ENCODE measurements around the gene ADARB2. TPM values are rescaled to one million over a fixed set of nuclear protein-coding genes. Genes with fewer than 3 reads are reported as not detected.
A peak's percentile ranks its signal among the peaks of the same experiment; 100 is the strongest.

Gene ADARB2
- total RNA-seq, 6 donors from 2014 or later: 0.69 to 5.2 (median 1.8) TPM

GRCh38 chr10:1153805-1154351 is 583.4 kb downstream of the ADARB2 start:
- Histone ChIP-seq H3K36me3 (no peaks in the 10 kb centered on the region), H3K27ac (no peak overlapping the region), H3K9me3 (no peaks in the 10 kb centered on the region), H3K27me3 (no peaks in the 10 kb centered on the region), H3K4me3 (no peak overlapping the region), H3K4me1 (no peaks in the 10 kb centered on the region)
- no peak for TF ChIP-seq POLR2A (IDR thresholded peaks at IDR 0.05)
- no peak for TF ChIP-seq EP300 (IDR thresholded peaks at IDR 0.05)
- no peak for TF ChIP-seq POLR2AphosphoS5 (IDR thresholded peaks at IDR 0.05)
- no peak for TF ChIP-seq CTCF (IDR thresholded peaks at IDR 0.05)
- DNase-seq: peak; percentile 9 to 41
- WGBS, 2 donors: 74 to 83% methylated on average over 20 of the region's 20 CpGs
- ATAC-seq (ENCODE audit: low FRiP score in 2 of 2): no peak

- no peak overlapping the region for H3K27ac ChIP-seq
- H3K4me1 ChIP-seq: no peaks in the 10 kb centered on the region
- H3K4me3 ChIP-seq: no peak overlapping the region
- peak in 1 of 2 donors; percentile 10 for DNase-seq
- H3K36me3 ChIP-seq: no peaks in the 10 kb centered on the region
- H3K9me3 ChIP-seq: no peaks in the 10 kb centered on the region
- no peaks in the 10 kb centered on the region for H3K27me3 ChIP-seq
- no peak for ATAC-seq (ENCODE audit: low FRiP score in 2 of 2)
- TF ChIP-seq EP300 (IDR thresholded peaks at IDR 0.05): no peak
- TF ChIP-seq CTCF (IDR thresholded peaks at IDR 0.05): no peak
- no peak for TF ChIP-seq POLR2AphosphoS5 (IDR thresholded peaks at IDR 0.05)
- no peak for TF ChIP-seq POLR2A (IDR thresholded peaks at IDR 0.05)
- WGBS, 2 donors: 85 to 91% methylated on average over 6 of the region's 6 CpGs
These were observed 584.0 kb downstream of the ADARB2 start for GRCh38 chr10:1153251-1153763.

GRCh38 chr10:1152386-1153250 is 584.7 kb downstream of the ADARB2 start:
- H3K36me3 ChIP-seq: no peaks in the 10 kb centered on the region
- H3K4me1 ChIP-seq: no peaks in the 10 kb centered on the region
- ATAC-seq (ENCODE audit: low FRiP score in 2 of 2): no peak
- DNase-seq: peak; percentile 10 to 51
- no peaks in the 10 kb centered on the region for H3K9me3 ChIP-seq
- no peak overlapping the region for H3K4me3 ChIP-seq
- no peaks in the 10 kb centered on the region for H3K27me3 ChIP-seq
- no peak for TF ChIP-seq POLR2A (IDR thresholded peaks at IDR 0.05)
- TF ChIP-seq EP300 (IDR thresholded peaks at IDR 0.05): no peak
- TF ChIP-seq CTCF (IDR thresholded peaks at IDR 0.05): no peak
- no peak for TF ChIP-seq POLR2AphosphoS5 (IDR thresholded peaks at IDR 0.05)
- WGBS, 2 donors: 91 to 92% methylated on average over 26 to 32 of the region's 32 CpGs
- H3K27ac ChIP-seq: no peak overlapping the region

DNA sequence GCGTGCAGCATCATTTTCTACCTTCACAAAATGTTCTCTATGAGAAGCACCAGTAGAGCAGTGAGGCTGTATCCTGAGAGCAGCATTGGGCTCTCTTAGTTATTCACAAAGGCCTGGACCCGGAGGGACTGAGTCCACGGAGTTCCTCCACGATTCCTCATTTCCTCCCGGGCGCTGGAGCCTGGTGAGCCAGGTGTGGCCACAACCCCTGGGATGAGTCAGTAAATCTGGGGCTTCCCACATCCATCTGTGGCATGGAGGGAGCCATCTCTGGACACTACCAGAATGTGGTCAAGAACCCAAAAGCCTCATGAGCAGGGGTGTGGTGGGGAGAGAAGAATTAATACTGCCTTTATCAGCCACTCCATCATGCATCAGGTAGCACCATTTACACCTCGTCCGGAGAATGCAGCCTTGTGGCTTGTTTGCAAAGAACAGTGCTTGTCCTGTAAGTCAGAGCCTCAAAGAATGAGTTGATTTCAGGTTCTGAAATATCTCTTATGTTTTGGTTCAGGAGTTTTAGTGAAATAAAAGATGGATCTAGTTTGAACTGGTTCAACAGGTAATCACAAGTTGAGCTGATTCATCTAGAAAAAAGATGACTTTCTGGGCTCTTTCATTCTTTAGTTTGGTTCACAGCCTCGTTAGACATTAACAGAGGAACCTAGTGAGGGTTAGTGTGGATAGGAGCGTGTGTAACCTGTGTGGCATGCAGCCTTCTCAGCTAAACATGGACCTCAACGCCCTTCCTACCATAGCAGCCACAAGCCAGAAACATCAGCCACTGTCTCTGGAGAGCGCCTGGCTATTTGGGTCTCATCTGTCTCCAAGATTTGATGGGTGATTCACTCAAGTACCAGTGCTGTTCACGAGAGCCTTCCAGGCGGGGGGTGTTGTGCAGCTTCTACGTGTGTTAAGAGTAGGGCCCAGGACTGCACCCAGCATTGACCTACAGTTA is 586.0 kb downstream of the ADARB2 start:
- no peak for ATAC-seq (ENCODE audit: low FRiP score in 2 of 2)

More for the DNA sequence above, 586.0 kb downstream of the ADARB2 start:
- WGBS, 2 donors: 74 to 78% methylated on average over 15 of the region's 15 CpGs
- H3K9me3 ChIP-seq: peaks cover 0 to 4% (median 2%) of the 10 kb centered on the region in 4 donors
- TF ChIP-seq POLR2AphosphoS5 (IDR thresholded peaks at IDR 0.05): no peak
- TF ChIP-seq EP300 (IDR thresholded peaks at IDR 0.05): no peak
- no peak for TF ChIP-seq POLR2A (IDR thresholded peaks at IDR 0.05)
- TF ChIP-seq CTCF (IDR thresholded peaks at IDR 0.05): no peak
- no peak overlapping the region for H3K27ac ChIP-seq
- H3K4me3 ChIP-seq: no peak overlapping the region
- no peaks in the 10 kb centered on the region for H3K27me3 ChIP-seq
- no peak for DNase-seq
- H3K36me3 ChIP-seq: no peaks in the 10 kb centered on the region
- H3K4me1 ChIP-seq: no peaks in the 10 kb centered on the region
